HFFc6 (cell line): Measurements from ENCODE around the gene BMERB1. TPM values are rescaled to one million over a fixed set of nuclear protein-coding genes. Genes with fewer than 3 reads are reported as not detected.

Source experiments
- DNase-seq: peaks from one replicate; pipeline ENCODE4 v3.0.0-alpha.2; 2018
- H3K27ac Mint-ChIP-seq: 2 replicates; pipeline ENCODE4 v1.8.0; 2020; ENCODE audit warnings: mild to moderate bottlenecking, mixed read lengths
- H3K27me3 Mint-ChIP-seq: 2 replicates; pipeline ENCODE4 v1.8.0; 2021; ENCODE audit warnings: mild to moderate bottlenecking, moderate library complexity, mixed read lengths; ENCODE audit not compliant: insufficient read depth
- H3K36me3 Mint-ChIP-seq: 2 replicates; pipeline ENCODE4 v1.8.0; 2021; ENCODE audit warnings: low read depth, mixed read lengths
- H3K4me1 Mint-ChIP-seq: 2 replicates; pipeline ENCODE4 v1.8.0; 2020; ENCODE audit warnings: low read depth, mixed read lengths
- H3K4me3 Mint-ChIP-seq: 2 replicates; pipeline ENCODE4 v1.8.0; 2020; ENCODE audit warnings: mild to moderate bottlenecking, moderate library complexity, mixed read lengths
- H3K9me3 Mint-ChIP-seq: 2 replicates; pipeline ENCODE4 v1.8.0; 2020; ENCODE audit warnings: mild to moderate bottlenecking, mixed read lengths
- CTCF ChIP-seq: fragments of 200-600 bp; sonication (generic); IDR thresholded peaks from 2 replicates; pipeline ENCODE4 v1.5.0; 2021; ENCODE audit warnings: antibody characterized with exemption, mild to moderate bottlenecking
- total RNA-seq, 6 experiments: library from RNA; stranded (reverse); fragmentation: NEBNext Ultra II Directional; extraction: Animal tissue kit (Norgen Biotek cat#: 25700); gene quantifications; 2 replicates in 1 of 6; 3 replicates in 5 of 6; pipeline ENCODE4 v1.2.3, GENCODE V29; 2021

BMERB1 gene
- total RNA-seq, 6 experiments from 2014 or later, result 24.3 to 35.1 (median 29.9) TPM

DNA sequence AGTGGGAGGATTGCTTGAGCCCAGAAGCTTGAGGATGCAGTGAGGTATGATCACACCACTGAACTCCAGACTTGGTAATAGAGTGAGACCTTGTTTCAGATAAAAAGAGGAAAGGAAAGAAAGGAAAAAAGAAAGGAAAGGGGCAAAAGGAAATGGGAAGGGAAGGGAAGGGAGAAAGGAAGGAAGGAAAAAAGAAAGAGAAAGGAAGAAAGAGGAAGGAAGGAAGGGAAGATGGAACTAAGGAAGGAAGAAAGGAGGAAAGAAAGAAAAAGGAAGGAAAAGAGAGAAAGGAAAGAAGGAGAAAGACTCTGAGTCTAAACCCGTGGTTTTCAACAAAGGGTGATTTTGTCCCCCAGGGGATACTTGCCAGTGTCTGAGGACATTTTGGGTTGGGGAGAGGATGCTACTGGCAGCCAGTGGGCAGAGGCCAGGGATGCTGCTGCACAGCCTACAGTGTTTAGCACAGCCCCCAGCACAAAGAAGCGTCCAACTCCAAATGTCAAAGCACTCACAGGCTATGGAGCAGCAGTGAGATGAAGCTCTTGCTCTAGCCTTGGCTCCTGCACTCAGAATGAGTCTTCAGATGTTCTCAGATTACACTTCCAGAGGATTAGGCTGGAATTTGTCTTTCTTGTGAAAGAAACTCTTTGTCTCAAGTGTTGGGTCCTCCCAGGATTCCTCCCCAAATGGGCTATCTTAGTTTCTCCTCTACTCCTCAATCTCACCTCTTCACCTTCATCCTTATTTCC is 64.2 kb downstream of the BMERB1 start:
- peaks cover 8% of the 10 kb centered on the region for H3K36me3 Mint-ChIP-seq
- no peaks in the 10 kb centered on the region for H3K9me3 Mint-ChIP-seq
- peak overlapping the region; percentile 2; the same call in 1 of the 2 replicates for H3K27ac Mint-ChIP-seq
- DNase-seq, result peak; percentile 28
- H3K4me1 Mint-ChIP-seq, result peaks cover 52% of the 10 kb centered on the region
- H3K27me3 Mint-ChIP-seq, result no peaks in the 10 kb centered on the region; the same call in 1 of the 2 replicates
- H3K4me3 Mint-ChIP-seq, result peak overlapping the region; percentile 37
- TF ChIP-seq CTCF, result no peak

GRCh38 chr16:15502041-15502725 is 67.8 kb downstream of the BMERB1 start:
- TF ChIP-seq CTCF, result no peak
- peak; percentile 79 for DNase-seq
- Mint-ChIP-seq H3K4me1 (peaks cover 50% of the 10 kb centered on the region), H3K9me3 (no peaks in the 10 kb centered on the region), H3K27ac (peak overlapping the region; percentile 98), H3K4me3 (peak overlapping the region; percentile 75), H3K27me3 (no peaks in the 10 kb centered on the region; the same call in 1 of the 2 replicates), H3K36me3 (0 out of 2 replicates have a peak, but pooled peaks cover 4% of the 10 kb centered on the region)

GRCh38 chr16:15506441-15506840 is 72.1 kb downstream of the BMERB1 start:
- no peaks in the 10 kb centered on the region for H3K9me3 Mint-ChIP-seq
- H3K4me1 Mint-ChIP-seq, result peaks cover 49% of the 10 kb centered on the region
- peaks cover 4% of the 10 kb centered on the region; the same call in 1 of the 2 replicates for H3K36me3 Mint-ChIP-seq
- H3K27ac Mint-ChIP-seq, result no peak overlapping the region
- no peak for TF ChIP-seq CTCF
- no peaks in the 10 kb centered on the region for H3K27me3 Mint-ChIP-seq
- no peak overlapping the region for H3K4me3 Mint-ChIP-seq
- DNase-seq, result no peak

DNA sequence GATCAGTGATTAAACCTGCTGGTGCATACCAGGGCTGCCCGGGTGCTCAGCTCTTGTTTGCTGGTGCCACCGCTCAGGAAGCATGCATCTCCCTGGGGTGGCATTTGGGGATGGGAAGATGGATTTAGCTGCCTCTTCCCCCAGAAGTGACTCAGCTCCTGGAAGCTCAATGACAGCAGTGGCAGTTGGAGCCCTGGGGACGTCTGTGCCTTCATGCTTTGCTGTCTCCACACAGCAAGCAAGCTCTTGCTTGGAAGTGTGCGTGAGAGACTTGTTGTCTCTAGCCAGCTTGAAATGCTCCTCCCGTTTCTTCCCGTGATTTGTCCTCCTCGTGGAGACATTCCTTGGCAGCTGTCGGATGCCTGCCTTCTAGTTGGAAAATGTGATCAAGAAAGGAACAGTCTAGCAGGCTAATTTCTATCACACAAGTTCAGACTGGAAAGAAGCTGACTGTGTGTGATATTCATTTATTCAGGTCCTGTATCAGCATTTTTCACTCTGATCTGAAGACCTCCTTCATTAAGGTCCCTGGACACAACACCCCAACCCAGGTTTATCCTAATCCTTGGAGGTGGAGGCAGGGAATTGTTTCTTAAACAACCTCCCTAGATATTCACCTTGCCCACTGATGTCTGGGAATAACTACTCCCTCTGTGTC is 73.0 kb downstream of the BMERB1 start:
- no peaks in the 10 kb centered on the region for H3K9me3 Mint-ChIP-seq
- peak overlapping the region; percentile 63 for H3K4me3 Mint-ChIP-seq
- H3K36me3 Mint-ChIP-seq, result peaks cover 4% of the 10 kb centered on the region; the same call in 1 of the 2 replicates
- H3K27ac Mint-ChIP-seq, result peak overlapping the region; percentile 79
- no peak for TF ChIP-seq CTCF
- peaks cover 42% of the 10 kb centered on the region for H3K4me1 Mint-ChIP-seq
- peak; percentile 68 for DNase-seq
- no peaks in the 10 kb centered on the region; the same call in 1 of the 2 replicates for H3K27me3 Mint-ChIP-seq

DNA sequence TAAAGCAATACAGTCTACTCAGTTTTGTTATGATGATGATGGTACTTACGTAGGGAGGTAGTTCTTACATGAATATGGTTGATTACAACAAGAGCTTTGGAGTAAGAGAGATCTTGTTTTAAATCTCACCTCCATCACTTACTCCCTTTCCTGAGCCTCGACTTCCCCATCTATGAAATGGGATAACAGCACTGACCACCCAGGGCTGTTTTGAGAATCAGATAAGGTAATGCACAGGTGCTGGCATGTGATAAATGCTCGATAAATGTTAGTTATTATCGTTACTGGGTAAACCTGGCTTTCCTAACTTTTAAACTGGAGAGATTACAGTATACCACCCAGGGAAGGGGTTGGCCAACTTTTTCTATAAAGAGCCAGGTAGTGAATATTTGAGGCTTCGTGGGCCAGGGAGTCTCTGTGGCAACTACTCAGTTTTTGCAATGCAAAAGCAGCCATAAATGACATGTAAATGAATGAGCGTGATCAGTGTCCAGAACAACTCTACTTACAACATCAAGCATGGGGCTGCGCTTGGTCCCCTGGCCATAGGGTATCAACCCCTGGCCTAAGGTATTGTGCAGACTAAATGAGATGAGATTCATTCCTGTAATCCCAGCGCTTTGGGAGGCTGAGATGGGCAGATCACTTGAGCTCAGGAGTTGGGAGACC is 73.7 kb downstream of the BMERB1 start:
- Mint-ChIP-seq H3K36me3 (peaks cover 4% of the 10 kb centered on the region; the same call in 1 of the 2 replicates), H3K4me3 (no peak overlapping the region; the same call in 1 of the 2 replicates), H3K9me3 (no peaks in the 10 kb centered on the region), H3K27me3 (no peaks in the 10 kb centered on the region; the same call in 1 of the 2 replicates), H3K4me1 (peaks cover 35% of the 10 kb centered on the region), H3K27ac (peak overlapping the region; percentile 79; the same call in 1 of the 2 replicates)
- no peak for TF ChIP-seq CTCF
- DNase-seq, result no peak
